HG02973 (cell line): ENCODE results near the gene NTNG2.
"Not testable (repeated sequence)": the region's sequence is repeated elsewhere in the genome, so short reads cannot be mapped to it uniquely, and the experiment has no call there.

Experiments used
- ATAC-seq: cut with Tn5 transposase; IDR thresholded peaks from one replicate; pipeline ENCODE4 v1.9.1; 2021; ENCODE audit warnings: moderate library complexity; ENCODE audit not compliant: unreplicated experiment

NTNG2 gene

GRCh38 chr9:132247942-132248341 is 86.1 kb downstream of the NTNG2 start:
- ATAC-seq: no peak

- ATAC-seq: no peak
Observed at GRCh38 chr9:132249123-132249522, 87.3 kb downstream of the NTNG2 start.

- ATAC-seq: no peak
Observed at GRCh38 chr9:132249690-132250089, 87.8 kb downstream of the NTNG2 start.

- ATAC-seq: no peak
Observed at GRCh38 chr9:132250324-132251262, 88.7 kb downstream of the NTNG2 start.

- no peak for ATAC-seq
Observed at GRCh38 chr9:132260846-132261245, 99.0 kb downstream of the NTNG2 start.

- ATAC-seq: no peak
Observed at GRCh38 chr9:132266017-132266416, 104.2 kb downstream of the NTNG2 start.

- no peak for ATAC-seq
Observed at GRCh38 chr9:132267660-132268059, 105.8 kb downstream of the NTNG2 start.

- no peak for ATAC-seq
Observed at GRCh38 chr9:132268725-132269352, 107.0 kb downstream of the NTNG2 start.

- not testable (repeated sequence) for ATAC-seq
Observed at GRCh38 chr9:132269704-132270516, 108.1 kb downstream of the NTNG2 start.

- no peak for ATAC-seq
Observed at GRCh38 chr9:132274861-132275260, 113.0 kb downstream of the NTNG2 start.

- no peak for ATAC-seq
Observed at GRCh38 chr9:132283165-132283564, 121.3 kb downstream of the NTNG2 start.

- no peak for ATAC-seq
Observed at GRCh38 chr9:132283863-132284262, 122.0 kb downstream of the NTNG2 start.

- no peak for ATAC-seq
Observed at GRCh38 chr9:132287256-132287760, 125.5 kb downstream of the NTNG2 start.

- no peak for ATAC-seq
Observed at GRCh38 chr9:132288361-132288760, 126.5 kb downstream of the NTNG2 start.

GRCh38 chr9:132288966-132289365 is 127.1 kb downstream of the NTNG2 start:
- no peak for ATAC-seq

- no peak for ATAC-seq
Observed at GRCh38 chr9:132293145-132293721, 131.4 kb downstream of the NTNG2 start.
